Measurements from ENCODE around the gene ATG12.

- TF ChIP-seq CTCF (IDR thresholded peaks at IDR 0.05) = peak in 1 of 4 experiments; percentile 11
- no peak for TF ChIP-seq POLR2AphosphoS5 (IDR thresholded peaks at IDR 0.05)
These were observed 25.6 kb downstream of the ATG12 start for GRCh38 chr5:115815693-115816225.
